Neuronal stem cell (in vitro differentiated cells): ENCODE measurements around the gene C1orf35.

ENCODE experiments used
- DNase-seq: peaks from one replicate; pipeline ENCODE4 v3.0.0-alpha.2; 2013; ENCODE audit warnings: low spot score
- H2AFZ ChIP-seq: one replicate; pipeline ENCODE4 v1.6.1; 2013; ENCODE audit warnings: mild to moderate bottlenecking, low read length, inconsistent platforms
- H2AK5ac ChIP-seq: 2 replicates; pipeline ENCODE4 v1.6.1; 2013; ENCODE audit warnings: low read depth, mild to moderate bottlenecking, inconsistent platforms, low read length, moderate library complexity, mixed read lengths
- H2BK120ac ChIP-seq: 2 replicates; pipeline ENCODE4 v1.6.1; 2013; ENCODE audit warnings: low read depth, mild to moderate bottlenecking, inconsistent platforms, low read length, moderate library complexity, mixed read lengths
- H2BK12ac ChIP-seq: one replicate; pipeline ENCODE4 v1.6.1; 2013; ENCODE audit warnings: low read length, inconsistent platforms
- H2BK15ac ChIP-seq: 2 replicates; pipeline ENCODE4 v1.6.1; 2013; ENCODE audit warnings: mild to moderate bottlenecking, low read length, inconsistent platforms, mixed read lengths
- H2BK5ac ChIP-seq: one replicate; pipeline ENCODE4 v1.6.1; 2013; ENCODE audit warnings: inconsistent platforms, mild to moderate bottlenecking, low read length, moderate library complexity
- H3K14ac ChIP-seq: one replicate; pipeline ENCODE4 v1.6.1; 2013; ENCODE audit warnings: low read length, inconsistent platforms
- H3K18ac ChIP-seq: 2 replicates; pipeline ENCODE4 v1.6.1; 2013; ENCODE audit warnings: low read length, inconsistent platforms
- H3K23ac ChIP-seq: 2 replicates; pipeline ENCODE4 v1.6.1; 2013; ENCODE audit warnings: low read depth, mild to moderate bottlenecking, mixed read lengths, low read length, inconsistent platforms; ENCODE audit not compliant: poor library complexity
- H3K27ac ChIP-seq: replicated peaks from 3 replicates; pipeline ENCODE4 v1.5.1; 2013; ENCODE audit warnings: low read length, inconsistent platforms
- H3K27me3 ChIP-seq, 3 experiments: 2 replicates each; pipeline ENCODE4 v1.6.1; 2013; ENCODE audit warnings: low read length in 3 of 3, mild to moderate bottlenecking in 2 of 3, inconsistent platforms in 1 of 3, low read depth in 1 of 3, mixed read lengths in 1 of 3, moderate library complexity in 1 of 3; ENCODE audit not compliant: control insufficient read depth in 3 of 3, insufficient read depth in 3 of 3
- H3K36me3 ChIP-seq, 2 donors: replicated peaks in 1 of 2; 2 replicates each; pipeline ENCODE4 v1.6.1; 2013; ENCODE audit warnings: low read length in 2 of 2; ENCODE audit not compliant: control insufficient read depth in 2 of 2, insufficient read depth in 2 of 2
- H3K4ac ChIP-seq: 2 replicates; pipeline ENCODE4 v1.6.1; 2013; ENCODE audit warnings: inconsistent platforms, mild to moderate bottlenecking, low read length, moderate library complexity
- H3K4me1 ChIP-seq, 2 donors: 1 replicate in 1 of 2; 2 replicates in 1 of 2; pipeline ENCODE4 v1.6.1; 2013; ENCODE audit warnings: low read length in 2 of 2, low read depth in 1 of 2; ENCODE audit not compliant: control insufficient read depth in 2 of 2, insufficient read depth in 1 of 2
- H3K4me2 ChIP-seq: one replicate; pipeline ENCODE4 v1.6.1; 2013; ENCODE audit warnings: mild to moderate bottlenecking, low read length, inconsistent platforms; ENCODE audit not compliant: insufficient read depth, poor library complexity, severe bottlenecking
- H3K4me3 ChIP-seq, 2 donors: 2 replicates each; pipeline ENCODE4 v1.5.1; 2013; ENCODE audit warnings: low read length in 2 of 2, mild to moderate bottlenecking in 2 of 2, inconsistent platforms in 1 of 2, moderate library complexity in 1 of 2
- H3K79me1 ChIP-seq: one replicate; pipeline ENCODE4 v1.6.1; 2013; ENCODE audit warnings: low read depth, mild to moderate bottlenecking, inconsistent platforms, low read length, moderate library complexity
- H3K9ac ChIP-seq: one replicate; pipeline ENCODE4 v1.6.1; 2013; ENCODE audit warnings: mild to moderate bottlenecking, low read depth, low read length, inconsistent platforms; ENCODE audit not compliant: poor library complexity
- H3K9me3 ChIP-seq, 2 donors: replicated peaks in 1 of 2; 2 replicates each; pipeline versions ENCODE3 to v1.6.1; 2013; ENCODE audit warnings: low read length in 2 of 2, mild to moderate bottlenecking in 2 of 2, inconsistent platforms in 1 of 2, low read depth in 1 of 2, mixed read lengths in 1 of 2, moderate library complexity in 1 of 2; ENCODE audit not compliant: control insufficient read depth in 2 of 2, insufficient read depth in 1 of 2
- H4K8ac ChIP-seq: one replicate; pipeline ENCODE4 v1.6.1; 2013; ENCODE audit warnings: low read depth, mild to moderate bottlenecking, inconsistent platforms, low read length, moderate library complexity
- H4K91ac ChIP-seq: one replicate; pipeline ENCODE4 v1.6.1; 2013; ENCODE audit warnings: low read length, low read depth, mild to moderate bottlenecking, inconsistent platforms; ENCODE audit not compliant: poor library complexity
- WGBS, 2 donors: extraction: QIAGEN DNeasy Blood & Tissue Kit; methylation state at CpG; one replicate each; pipeline ENCODE4 v1.1.7; 2013; ENCODE audit warnings: missing lambda C conversion rate in 2 of 2, mixed read lengths in 1 of 2; ENCODE audit not compliant: insufficient read length in 2 of 2, insufficient replicate concordance in 1 of 2; ENCODE audit errors: extremely low coverage in 2 of 2; 5-methylcytosine and 5-hydroxymethylcytosine counted together

C1orf35 gene

GRCh38 chr1:228094432-228095016 lies 8.6 kb downstream of the C1orf35 start:
- H2BK15ac ChIP-seq = no peak overlapping the region
- no peak overlapping the region for H3K4me2 ChIP-seq
- H3K4me3 ChIP-seq = no peak overlapping the region
- peaks cover 2 to 9% of the 10 kb centered on the region in 2 donors for H3K4me1 ChIP-seq
- WGBS, 2 donors = no CpG with 5 or more reads among the region's 13 CpGs
- H3K23ac ChIP-seq = no peak overlapping the region
- H3K27me3 ChIP-seq = no peaks in the 10 kb centered on the region
- no peak for DNase-seq
- H3K79me1 ChIP-seq = peaks cover 36% of the 10 kb centered on the region
- no peak overlapping the region for H2AK5ac ChIP-seq
- H4K8ac ChIP-seq = no peak overlapping the region
- H3K18ac ChIP-seq = no peak overlapping the region
- H3K9ac ChIP-seq = no peak overlapping the region
- no peak overlapping the region for H3K4ac ChIP-seq
- no peak overlapping the region for H2BK12ac ChIP-seq
- H2BK120ac ChIP-seq = no peak overlapping the region
- no peak overlapping the region for H2BK5ac ChIP-seq
- peaks cover 39 to 91% of the 10 kb centered on the region in 2 donors for H3K36me3 ChIP-seq
- no peak overlapping the region for H4K91ac ChIP-seq
- H3K9me3 ChIP-seq = peaks cover 16 to 40% of the 10 kb centered on the region in 2 donors
- no peak overlapping the region for H2AFZ ChIP-seq
- H3K14ac ChIP-seq = no peak overlapping the region
- no peak overlapping the region for H3K27ac ChIP-seq

GRCh38 chr1:228093050-228093906 lies 9.8 kb downstream of the C1orf35 start:
- Histone ChIP-seq H3K4ac (no peak overlapping the region), H3K18ac (no peak overlapping the region), H4K8ac (no peak overlapping the region), H3K27ac (no peak overlapping the region), H2BK12ac (no peak overlapping the region), H3K14ac (no peak overlapping the region), H2BK120ac (no peak overlapping the region), H3K9ac (no peak overlapping the region), H3K36me3 (peaks cover 32 to 91% of the 10 kb centered on the region in 2 donors), H3K4me1 (peaks cover 2 to 9% of the 10 kb centered on the region in 2 donors), H3K79me1 (peaks cover 28% of the 10 kb centered on the region), H4K91ac (no peak overlapping the region), H3K4me3 (no peak overlapping the region), H2BK15ac (no peak overlapping the region), H3K23ac (no peak overlapping the region), H2BK5ac (no peak overlapping the region), H3K4me2 (no peak overlapping the region), H2AK5ac (no peak overlapping the region), H3K9me3 (peaks cover 16 to 40% of the 10 kb centered on the region in 2 donors), H2AFZ (no peak overlapping the region), H3K27me3 (no peaks in the 10 kb centered on the region)
- DNase-seq = no peak
- no CpG with 5 or more reads among the region's 20 CpGs for WGBS, 2 donors

- Histone ChIP-seq H3K9me3 (peaks cover 16 to 40% of the 10 kb centered on the region in 2 donors), H3K4me1 (peaks cover 4 to 10% of the 10 kb centered on the region in 2 donors), H3K9ac (no peak overlapping the region), H3K4me3 (no peak overlapping the region), H3K23ac (no peak overlapping the region), H3K79me1 (peaks cover 28% of the 10 kb centered on the region), H3K27ac (no peak overlapping the region), H2AK5ac (no peak overlapping the region), H3K14ac (no peak overlapping the region), H3K27me3 (no peaks in the 10 kb centered on the region), H3K18ac (no peak overlapping the region), H2AFZ (no peak overlapping the region), H3K4ac (no peak overlapping the region), H3K4me2 (no peak overlapping the region), H2BK120ac (no peak overlapping the region), H2BK15ac (no peak overlapping the region), H4K8ac (no peak overlapping the region), H2BK12ac (no peak overlapping the region), H4K91ac (no peak overlapping the region), H2BK5ac (no peak overlapping the region), H3K36me3 (peaks cover 25 to 91% of the 10 kb centered on the region in 2 donors)
- WGBS, 2 donors = no CpG with 5 or more reads among the region's 11 CpGs
- no peak for DNase-seq
Observed at GRCh38 chr1:228092342-228093049, 10.6 kb downstream of the C1orf35 start.

- Histone ChIP-seq H4K8ac (no peak overlapping the region), H3K27ac (no peak overlapping the region)
- WGBS, 2 donors = no CpG with 5 or more reads among the region's 4 CpGs
Observed at GRCh38 chr1:228091084-228091483, 12.0 kb downstream of the C1orf35 start.

More at GRCh38 chr1:228091084-228091483, 12.0 kb downstream of the C1orf35 start:
- H3K9me3 ChIP-seq = peaks cover 16 to 40% of the 10 kb centered on the region in 2 donors
- no peak overlapping the region for H3K4me3 ChIP-seq
- H3K4me2 ChIP-seq = no peak overlapping the region
- H2BK5ac ChIP-seq = no peak overlapping the region
- H3K9ac ChIP-seq = no peak overlapping the region
- H3K23ac ChIP-seq = no peak overlapping the region
- no peak overlapping the region for H2AK5ac ChIP-seq
- no peak for DNase-seq
- no peak overlapping the region for H2BK12ac ChIP-seq
- no peak overlapping the region for H2AFZ ChIP-seq
- H3K4me1 ChIP-seq = peaks cover 4 to 12% of the 10 kb centered on the region in 2 donors
- no peak overlapping the region for H3K14ac ChIP-seq
- H3K79me1 ChIP-seq = peaks cover 26% of the 10 kb centered on the region
- no peak overlapping the region for H2BK15ac ChIP-seq
- no peaks in the 10 kb centered on the region for H3K27me3 ChIP-seq
- no peak overlapping the region for H2BK120ac ChIP-seq
- no peak overlapping the region for H4K91ac ChIP-seq
- H3K4ac ChIP-seq = no peak overlapping the region
- H3K36me3 ChIP-seq = peaks cover 13 to 87% of the 10 kb centered on the region in 2 donors
- H3K18ac ChIP-seq = no peak overlapping the region
